Natural killer cell (primary cell): ENCODE results near the gene TMEM150C. TPM values are rescaled to one million over a fixed set of nuclear protein-coding genes. Genes with fewer than 3 reads are reported as not detected.
"Not testable (repeated sequence)": the region's sequence is repeated elsewhere in the genome, so short reads cannot be mapped to it uniquely, and the experiment has no call there.

Source experiments
- ATAC-seq, 3 donors: fragments of 150-1000 bp in 2 of 3; fragments of 200-7000 bp in 1 of 3; cut with Tn5 transposase; 1 replicate in 1 of 3; 2 replicates in 2 of 3; pipeline ENCODE4 v1.10.0; 2021; ENCODE audit warnings: mild to moderate bottlenecking in 2 of 3, moderate library complexity in 2 of 3
- DNase-seq, 2 donors: peaks; one replicate each; pipeline versions ENCODE4 v3.0.0 to v3.0.0-alpha.2; 2013 to 2021; ENCODE audit warnings: mixed read lengths in 1 of 2
- H3K27ac ChIP-seq: one replicate; pipeline ENCODE4 v1.5.1; 2013; ENCODE audit warnings: mild to moderate bottlenecking, low read length
- H3K27me3 ChIP-seq: one replicate; pipeline ENCODE4 v1.6.1; 2013; ENCODE audit warnings: low read length; ENCODE audit not compliant: control insufficient read depth, insufficient read depth
- H3K36me3 ChIP-seq: one replicate; pipeline ENCODE4 v1.6.1; 2013; ENCODE audit warnings: low read length; ENCODE audit not compliant: control insufficient read depth, insufficient read depth
- H3K4me1 ChIP-seq: one replicate; pipeline ENCODE4 v1.6.1; 2013; ENCODE audit warnings: low read length; ENCODE audit not compliant: control insufficient read depth, insufficient read depth
- H3K4me3 ChIP-seq: one replicate; pipeline ENCODE4 v1.5.1; 2013; ENCODE audit warnings: low read length
- H3K9me3 ChIP-seq: one replicate; pipeline ENCODE4 v1.6.1; 2013; ENCODE audit warnings: low read length; ENCODE audit not compliant: control insufficient read depth, insufficient read depth
- H3K27ac Mint-ChIP-seq, 2 donors: one replicate each; pipeline ENCODE4 v1.8.0; 2022; ENCODE audit warnings: mild to moderate bottlenecking in 2 of 2, mixed read lengths in 2 of 2, moderate library complexity in 1 of 2
- H3K27me3 Mint-ChIP-seq, 2 donors: one replicate each; pipeline ENCODE4 v1.8.0; 2022; ENCODE audit warnings: low read depth in 2 of 2, mixed read lengths in 2 of 2
- H3K36me3 Mint-ChIP-seq: one replicate; pipeline ENCODE4 v1.8.0; 2022; ENCODE audit warnings: mixed read lengths
- H3K4me1 Mint-ChIP-seq, 2 donors: one replicate each; pipeline ENCODE4 v1.8.0; 2022; ENCODE audit warnings: mixed read lengths in 2 of 2
- H3K4me3 Mint-ChIP-seq: one replicate; pipeline ENCODE4 v1.8.0; 2022; ENCODE audit warnings: mild to moderate bottlenecking, moderate library complexity, mixed read lengths
- H3K9me3 Mint-ChIP-seq, 2 donors: one replicate each; pipeline ENCODE4 v1.8.0; 2022; ENCODE audit warnings: mixed read lengths in 2 of 2
- CTCF ChIP-seq: fragments of 200-600 bp; IDR thresholded peaks from one replicate; pipeline ENCODE4 v1.8.0; 2022; ENCODE audit warnings: antibody characterized with exemption
- WGBS: methylation state at CpG from one replicate; pipeline ENCODE4 v1.1.7; 2013; ENCODE audit warnings: missing lambda C conversion rate; ENCODE audit not compliant: insufficient coverage; 5-methylcytosine and 5-hydroxymethylcytosine counted together
- intact Hi-C: fragments of 100-400 bp; cut with micrococcal nuclease; formaldehyde crosslinking; loops from one replicate; pipeline ENCODE4 v1.14.2; 2022
- total RNA-seq, 4 donors: library from RNA; stranded (reverse); fragments of 120-200 nt in 1 of 4; gene quantifications; one replicate each; pipeline versions ENCODE4 v1.2.3 to v1.2.4, GENCODE V29; 2013 to 2022

Gene TMEM150C
- total RNA-seq, 3 donors from 2014 or later (not counting 1 experiment from before 2014, with no cell fraction given), result not detected

GRCh38 chr4:82473621-82474164 is 88.1 kb downstream of the TMEM150C start:
- Mint-ChIP-seq H3K27ac (no peak overlapping the region), H3K27me3 (no peaks in the 10 kb centered on the region), H3K36me3 (no peaks in the 10 kb centered on the region), H3K4me1 (no peaks in the 10 kb centered on the region), H3K9me3 (no peaks in the 10 kb centered on the region), H3K4me3 (no peak overlapping the region)
- Histone ChIP-seq H3K4me3 (no peak overlapping the region), H3K9me3 (no peaks in the 10 kb centered on the region), H3K4me1 (no peaks in the 10 kb centered on the region), H3K36me3 (no peaks in the 10 kb centered on the region), H3K27ac (no peak overlapping the region), H3K27me3 (no peaks in the 10 kb centered on the region)
- no peak for TF ChIP-seq CTCF
- over 99% methylated on average over 15 of the region's 15 CpGs for WGBS
- intact Hi-C loops, result no loop called here
- ATAC-seq (no peak), DNase-seq (no peak)

- H3K27me3 Mint-ChIP-seq, H3K27me3 ChIP-seq, H3K36me3 ChIP-seq, H3K27ac ChIP-seq, H3K4me1 Mint-ChIP-seq, ATAC-seq, H3K4me3 ChIP-seq, H3K9me3 ChIP-seq, H3K4me3 Mint-ChIP-seq, H3K36me3 Mint-ChIP-seq, intact Hi-C loops, DNase-seq, H3K27ac Mint-ChIP-seq, H3K9me3 Mint-ChIP-seq, H3K4me1 ChIP-seq: not testable (repeated sequence)
- 67% methylated on average over 2 of the region's 5 CpGs for WGBS
Observed at GRCh38 chr4:82473080-82473479, 88.7 kb downstream of the TMEM150C start.

- Mint-ChIP-seq H3K4me3 (no peak overlapping the region), H3K27ac (peak overlapping the region in 1 of 2 donors; percentile 17), H3K27me3 (no peaks in the 10 kb centered on the region), H3K4me1 (no peaks in the 10 kb centered on the region), H3K36me3 (no peaks in the 10 kb centered on the region), H3K9me3 (no peaks in the 10 kb centered on the region)
- DNase-seq (no peak), ATAC-seq (no peak)
- H3K9me3 ChIP-seq, result no peaks in the 10 kb centered on the region
- no peaks in the 10 kb centered on the region for H3K36me3 ChIP-seq
- H3K4me3 ChIP-seq, result no peak overlapping the region
- no peak overlapping the region for H3K27ac ChIP-seq
- intact Hi-C loops, result loop anchor here (10.0 kb wide), 1 partner anchor 815 kb away; the partner anchor contains the start of gene COQ2
- 98% methylated on average over 2 of the region's 2 CpGs for WGBS
- no peak for TF ChIP-seq CTCF
- no peaks in the 10 kb centered on the region for H3K27me3 ChIP-seq
- H3K4me1 ChIP-seq, result no peaks in the 10 kb centered on the region
Observed at GRCh38 chr4:82469791-82470345, 91.9 kb downstream of the TMEM150C start.

- Histone ChIP-seq H3K9me3 (no peaks in the 10 kb centered on the region), H3K4me1 (no peaks in the 10 kb centered on the region), H3K27ac (no peak overlapping the region), H3K4me3 (no peak overlapping the region), H3K27me3 (no peaks in the 10 kb centered on the region), H3K36me3 (peaks cover 2% of the 10 kb centered on the region)
- H3K4me3 Mint-ChIP-seq, result no peak overlapping the region
- TF ChIP-seq CTCF, result no peak
- H3K36me3 Mint-ChIP-seq, result no peaks in the 10 kb centered on the region
- intact Hi-C loops, result loop anchor here (10.0 kb wide), 1 partner anchor 817 kb away; the partner anchor contains the start of gene COQ2
- H3K27me3 Mint-ChIP-seq, result no peaks in the 10 kb centered on the region
- DNase-seq (no peak), ATAC-seq (no peak)
- 85% methylated on average over 3 of the region's 3 CpGs for WGBS
- H3K4me1 Mint-ChIP-seq, result no peaks in the 10 kb centered on the region
- H3K27ac Mint-ChIP-seq, result no peak overlapping the region
- H3K9me3 Mint-ChIP-seq, result no peaks in the 10 kb centered on the region
Observed at GRCh38 chr4:82467471-82467870, 94.3 kb downstream of the TMEM150C start.
